HG03064 (cell line): ENCODE results near the gene OR5T1.

Source experiments
- ATAC-seq: cut with Tn5 transposase; IDR thresholded peaks from one replicate; pipeline ENCODE4 v1.9.1; 2021; ENCODE audit warnings: low read depth; ENCODE audit not compliant: unreplicated experiment

The OR5T1 gene

GRCh38 chr11:56273854-56274253 is at the start of gene OR5T1:
Gene OR5T1, plus strand, starts transcription at chr11:56274154. Its CDS starts 1,485 bp downstream, at chr11:56275639.
- no peak for ATAC-seq

- ATAC-seq: no peak
Observed at GRCh38 chr11:56234155-56234554, 39.8 kb upstream of the OR5T1 start, which contains the start of gene OR5T2. Gene OR5T2, minus strand, starts transcription at chr11:56234255. Its CDS starts 1,193 bp downstream, at chr11:56233062.

GRCh38 chr11:56251954-56252353 is 22.0 kb upstream of the OR5T1 start, which contains the start of gene OR5T3:
Gene OR5T3, plus strand, starts transcription at chr11:56252254. Its CDS starts 0 bp downstream, at chr11:56252254.
- ATAC-seq: no peak

- no peak for ATAC-seq
Observed at GRCh38 chr11:56271092-56271491, 2.9 kb upstream of the OR5T1 start.

GRCh38 chr11:56292154-56292553 is 18.2 kb downstream of the OR5T1 start, which contains the start of gene OR8H1:
Gene OR8H1, minus strand, starts transcription at chr11:56292254. Its CDS starts 1,192 bp downstream, at chr11:56291062.
- ATAC-seq: no peak

- ATAC-seq: no peak
Observed at GRCh38 chr11:56296898-56297297, 22.9 kb downstream of the OR5T1 start.

GRCh38 chr11:56307836-56308235 is 33.9 kb downstream of the OR5T1 start:
- ATAC-seq: no peak

- ATAC-seq: no peak
Observed at GRCh38 chr11:56314844-56315243, 40.9 kb downstream of the OR5T1 start, which contains the start of gene OR8K3. Gene OR8K3, plus strand, starts transcription at chr11:56315144. Its CDS starts 3,163 bp downstream, at chr11:56318307.
